K562 (cell line): Measurements from ENCODE around the gene PHB1.

Experiments
- CHCHD3 ChIP-seq: fragments of 250-450 bp; sonication (Bioruptor Pico); IDR thresholded peaks from 2 replicates; pipeline ENCODE4 v2.1.2; 2022; ENCODE audit warnings: mild to moderate bottlenecking
- PRPF4 ChIP-seq: fragments of 200-400 bp; formaldehyde crosslinking; IDR thresholded peaks from one replicate; pipeline ENCODE4 v1.6.1; 2017; ENCODE audit warnings: low read length, low read depth, mild to moderate bottlenecking; ENCODE audit not compliant: insufficient read depth, poor library complexity, severe bottlenecking
- RAD21 ChIP-seq, 2 experiments: fragments of 250-450 bp in 1 of 2; fragments of 450-650 bp in 1 of 2; sonication (Bioruptor Pico) in 1 of 2; formaldehyde crosslinking in 1 of 2; IDR thresholded peaks in 1 of 2; conservative IDR thresholded peaks in 1 of 2; 2 replicates each; pipeline versions ENCODE4 v1.4.0 to v1.8.0; 2020 to 2022; ENCODE audit warnings: mild to moderate bottlenecking in 2 of 2, moderate library complexity in 1 of 2
- RBFOX2 ChIP-seq: fragments of 200-400 bp; formaldehyde crosslinking; IDR thresholded peaks from 2 replicates; pipeline ENCODE4 v1.6.1; 2017; ENCODE audit warnings: low read depth, mild to moderate bottlenecking, low read length, moderate library complexity
- ZNF274 ChIP-seq: IDR thresholded peaks from 2 replicates; pipeline ENCODE4 v1.6.1; 2011; ENCODE audit warnings: low read depth, mild to moderate bottlenecking, low read length, moderate library complexity, borderline replicate concordance
- TF ChIP-seq, protein P1 (sequence below), 2 experiments: fragments of 450-650 bp; formaldehyde crosslinking in 1 of 2; IDR thresholded peaks; 2 replicates each; pipeline versions ENCODE4 v1.4.0 to v1.6.1; 2014 to 2020; ENCODE audit warnings: mild to moderate bottlenecking in 2 of 2, borderline replicate concordance in 1 of 2, low read depth in 1 of 2

- TF ChIP-seq, protein P1, sequence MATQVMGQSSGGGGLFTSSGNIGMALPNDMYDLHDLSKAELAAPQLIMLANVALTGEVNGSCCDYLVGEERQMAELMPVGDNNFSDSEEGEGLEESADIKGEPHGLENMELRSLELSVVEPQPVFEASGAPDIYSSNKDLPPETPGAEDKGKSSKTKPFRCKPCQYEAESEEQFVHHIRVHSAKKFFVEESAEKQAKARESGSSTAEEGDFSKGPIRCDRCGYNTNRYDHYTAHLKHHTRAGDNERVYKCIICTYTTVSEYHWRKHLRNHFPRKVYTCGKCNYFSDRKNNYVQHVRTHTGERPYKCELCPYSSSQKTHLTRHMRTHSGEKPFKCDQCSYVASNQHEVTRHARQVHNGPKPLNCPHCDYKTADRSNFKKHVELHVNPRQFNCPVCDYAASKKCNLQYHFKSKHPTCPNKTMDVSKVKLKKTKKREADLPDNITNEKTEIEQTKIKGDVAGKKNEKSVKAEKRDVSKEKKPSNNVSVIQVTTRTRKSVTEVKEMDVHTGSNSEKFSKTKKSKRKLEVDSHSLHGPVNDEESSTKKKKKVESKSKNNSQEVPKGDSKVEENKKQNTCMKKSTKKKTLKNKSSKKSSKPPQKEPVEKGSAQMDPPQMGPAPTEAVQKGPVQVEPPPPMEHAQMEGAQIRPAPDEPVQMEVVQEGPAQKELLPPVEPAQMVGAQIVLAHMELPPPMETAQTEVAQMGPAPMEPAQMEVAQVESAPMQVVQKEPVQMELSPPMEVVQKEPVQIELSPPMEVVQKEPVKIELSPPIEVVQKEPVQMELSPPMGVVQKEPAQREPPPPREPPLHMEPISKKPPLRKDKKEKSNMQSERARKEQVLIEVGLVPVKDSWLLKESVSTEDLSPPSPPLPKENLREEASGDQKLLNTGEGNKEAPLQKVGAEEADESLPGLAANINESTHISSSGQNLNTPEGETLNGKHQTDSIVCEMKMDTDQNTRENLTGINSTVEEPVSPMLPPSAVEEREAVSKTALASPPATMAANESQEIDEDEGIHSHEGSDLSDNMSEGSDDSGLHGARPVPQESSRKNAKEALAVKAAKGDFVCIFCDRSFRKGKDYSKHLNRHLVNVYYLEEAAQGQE (IDR thresholded peaks at IDR 0.05; ENCODE audit: borderline replicate concordance) = no peak
- TF ChIP-seq, protein P1 (CRISPR knock-in tag; IDR thresholded peaks at IDR 0.05; ENCODE audit: low read depth) = no peak
- TF ChIP-seq PRPF4 (no peak), ZNF274 (no peak), RAD21 (CRISPR knock-in tag; conservative IDR thresholded peaks at IDR 0.05 in 1 of 2, IDR thresholded peaks at IDR 0.05 in 1 of 2) (no peak), CHCHD3 (CRISPR knock-in tag) (no peak), RBFOX2 (no peak)
Observed at GRCh38 chr17:49457564-49458535, 43.2 kb upstream of the PHB1 start.
